BE2C (cell line): ENCODE results near the gene COMMD9.

Experiments
- DNase-seq: peaks from one replicate; pipeline ENCODE4 v3.0.0-alpha.2; 2020
- H3K27me3 ChIP-seq: fragments of 250-450 bp; sonication (Bioruptor Pico); 2 replicates; pipeline ENCODE4 v1.5.1; 2020; ENCODE audit warnings: mild to moderate bottlenecking
- H3K36me3 ChIP-seq: fragments of 250-450 bp; sonication (Bioruptor Pico); 2 replicates; pipeline ENCODE4 v1.5.1; 2020; ENCODE audit warnings: mild to moderate bottlenecking
- H3K4me1 ChIP-seq: fragments of 250-450 bp; sonication (Bioruptor Pico); 2 replicates; pipeline ENCODE4 v1.5.1; 2020
- H3K4me3 ChIP-seq: 2 replicates; pipeline ENCODE4 v1.5.1; 2011; ENCODE audit warnings: low read depth, low read length
- H3K9me3 ChIP-seq: fragments of 250-450 bp; sonication (Bioruptor Pico); 2 replicates; pipeline ENCODE4 v1.5.1; 2020
- TF ChIP-seq, protein P1 (sequence below): IDR thresholded peaks from 2 replicates; pipeline ENCODE4 v1.5.1; 2012; ENCODE audit warnings: mild to moderate bottlenecking, low read depth, low read length

COMMD9 gene

DNA sequence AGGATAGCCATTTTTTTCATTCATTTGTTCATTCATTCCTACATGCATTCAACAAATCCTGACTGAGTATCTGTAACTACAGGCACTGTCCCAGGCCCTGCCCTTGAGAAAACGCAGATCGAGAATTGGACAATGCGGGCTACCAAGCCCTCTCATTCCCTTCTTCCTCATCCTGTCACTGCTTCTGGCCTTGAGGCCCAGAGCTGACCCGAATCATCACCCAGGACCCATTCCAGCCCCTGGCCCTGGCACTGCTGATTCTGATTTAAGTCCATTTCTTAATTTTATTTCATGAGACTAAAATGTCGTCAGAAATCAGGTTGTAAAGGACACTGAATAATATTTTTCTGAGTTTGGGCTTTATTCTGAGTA is 24.3 kb downstream of the COMMD9 start:
- H3K36me3 ChIP-seq = no peaks in the 10 kb centered on the region
- H3K4me1 ChIP-seq = no peaks in the 10 kb centered on the region
- H3K9me3 ChIP-seq = no peaks in the 10 kb centered on the region
- TF ChIP-seq, protein P1, sequence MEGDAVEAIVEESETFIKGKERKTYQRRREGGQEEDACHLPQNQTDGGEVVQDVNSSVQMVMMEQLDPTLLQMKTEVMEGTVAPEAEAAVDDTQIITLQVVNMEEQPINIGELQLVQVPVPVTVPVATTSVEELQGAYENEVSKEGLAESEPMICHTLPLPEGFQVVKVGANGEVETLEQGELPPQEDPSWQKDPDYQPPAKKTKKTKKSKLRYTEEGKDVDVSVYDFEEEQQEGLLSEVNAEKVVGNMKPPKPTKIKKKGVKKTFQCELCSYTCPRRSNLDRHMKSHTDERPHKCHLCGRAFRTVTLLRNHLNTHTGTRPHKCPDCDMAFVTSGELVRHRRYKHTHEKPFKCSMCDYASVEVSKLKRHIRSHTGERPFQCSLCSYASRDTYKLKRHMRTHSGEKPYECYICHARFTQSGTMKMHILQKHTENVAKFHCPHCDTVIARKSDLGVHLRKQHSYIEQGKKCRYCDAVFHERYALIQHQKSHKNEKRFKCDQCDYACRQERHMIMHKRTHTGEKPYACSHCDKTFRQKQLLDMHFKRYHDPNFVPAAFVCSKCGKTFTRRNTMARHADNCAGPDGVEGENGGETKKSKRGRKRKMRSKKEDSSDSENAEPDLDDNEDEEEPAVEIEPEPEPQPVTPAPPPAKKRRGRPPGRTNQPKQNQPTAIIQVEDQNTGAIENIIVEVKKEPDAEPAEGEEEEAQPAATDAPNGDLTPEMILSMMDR = no peak
- DNase-seq = no peak
- no peak overlapping the region for H3K4me3 ChIP-seq
- H3K27me3 ChIP-seq = no peaks in the 10 kb centered on the region

- Histone ChIP-seq H3K27me3 (no peaks in the 10 kb centered on the region), H3K36me3 (no peaks in the 10 kb centered on the region), H3K9me3 (no peaks in the 10 kb centered on the region), H3K4me1 (no peaks in the 10 kb centered on the region), H3K4me3 (no peak overlapping the region)
- TF ChIP-seq, protein P1 = no peak
- DNase-seq = no peak
Measured at GRCh38 chr11:36264011-36264972, 24.9 kb downstream of the COMMD9 start.

GRCh38 chr11:36261094-36261493 is 28.1 kb downstream of the COMMD9 start:
- Histone ChIP-seq H3K27me3 (no peaks in the 10 kb centered on the region), H3K9me3 (no peaks in the 10 kb centered on the region)
- TF ChIP-seq, protein P1 = no peak

DNA sequence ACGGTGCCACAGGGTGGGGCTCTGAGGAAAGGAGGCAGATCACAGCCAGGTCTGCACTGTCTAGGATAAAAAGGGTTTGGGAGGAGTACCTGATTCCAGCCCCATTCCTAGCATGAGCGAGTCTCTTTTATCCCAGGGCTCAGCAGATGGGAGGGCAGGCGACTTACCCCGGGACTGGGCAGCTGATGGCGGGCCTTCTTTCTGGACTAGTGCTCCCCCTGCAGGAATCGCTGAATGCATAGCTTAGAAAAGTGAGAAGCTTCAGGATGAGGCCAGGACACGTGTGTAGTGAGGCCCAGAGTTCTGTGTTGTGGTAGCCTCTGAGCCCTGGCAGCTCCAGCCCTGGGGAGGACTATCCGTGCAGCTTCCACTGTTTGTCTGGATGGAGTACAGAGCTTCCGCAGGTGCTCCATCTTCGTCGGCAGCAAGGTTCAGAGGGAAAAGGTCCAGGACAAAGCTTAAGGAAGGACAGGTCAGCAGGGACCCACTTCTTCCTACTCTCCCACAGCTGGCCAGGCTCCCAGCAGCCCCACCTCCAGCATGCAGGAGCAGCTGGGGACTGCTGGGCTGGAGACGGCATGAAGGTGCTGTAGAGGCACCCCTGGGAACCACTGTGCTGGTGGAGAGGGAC is 30.4 kb downstream of the COMMD9 start:
- H3K36me3 ChIP-seq = no peaks in the 10 kb centered on the region
- no peaks in the 10 kb centered on the region for H3K27me3 ChIP-seq
- no peaks in the 10 kb centered on the region for H3K9me3 ChIP-seq
- TF ChIP-seq, protein P1 = peak; percentile 65
- no peaks in the 10 kb centered on the region; the same call in 1 of the 2 replicates for H3K4me1 ChIP-seq
- peak; percentile 70 for DNase-seq
- no peak overlapping the region for H3K4me3 ChIP-seq

More at GRCh38 chr11:36261094-36261493, 28.1 kb downstream of the COMMD9 start:
- Histone ChIP-seq H3K4me1 (no peaks in the 10 kb centered on the region; the same call in 1 of the 2 replicates), H3K36me3 (no peaks in the 10 kb centered on the region), H3K4me3 (no peak overlapping the region)
- no peak for DNase-seq

DNA sequence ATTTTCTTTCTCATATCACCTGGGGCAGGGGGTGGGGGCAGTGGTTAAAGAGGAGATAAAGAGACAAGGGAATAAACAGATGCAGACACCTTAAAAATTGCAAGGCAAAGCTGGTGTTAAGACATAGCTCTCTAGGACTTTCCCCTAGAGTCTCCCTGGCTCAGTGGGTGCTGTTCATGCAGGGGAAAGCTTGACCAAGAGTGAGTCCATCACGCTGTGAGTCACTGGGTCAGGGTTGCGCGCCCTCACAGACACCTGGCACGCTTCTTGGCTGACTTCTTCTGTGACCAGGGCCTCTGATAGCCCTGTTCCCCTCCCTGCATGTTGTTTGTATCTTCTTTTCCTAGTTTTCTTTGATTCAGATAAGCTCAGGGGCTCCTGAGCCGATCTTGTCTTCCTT is 31.9 kb downstream of the COMMD9 start:
- TF ChIP-seq, protein P1 = no peak

More for the DNA sequence above, 31.9 kb downstream of the COMMD9 start:
- no peak for DNase-seq
- H3K9me3 ChIP-seq = no peaks in the 10 kb centered on the region
- no peaks in the 10 kb centered on the region for H3K36me3 ChIP-seq
- no peaks in the 10 kb centered on the region for H3K27me3 ChIP-seq
- peaks cover 5% of the 10 kb centered on the region; the same call in 1 of the 2 replicates for H3K4me1 ChIP-seq
- no peak overlapping the region for H3K4me3 ChIP-seq
